ENCODE data around the gene HSD11B2.
"Not testable (repeated sequence)": the region's sequence is repeated elsewhere in the genome, so short reads cannot be mapped to it uniquely, and the experiment has no call there.

HSD11B2 gene

GRCh38 chr16:67415421-67415820, 15.5 kb upstream of the HSD11B2 start:
- not testable (repeated sequence) for FAIRE-seq

- FAIRE-seq: no peak
These were observed 14.8 kb upstream of the HSD11B2 start, which contains the start of gene ZDHHC1 for GRCh38 chr16:67415872-67416793. Gene ZDHHC1 (minus strand): TSS chr16:67416477. CDS start chr16:67407775, 8,702 bp downstream.

- FAIRE-seq: no peak
These were observed 13.4 kb upstream of the HSD11B2 start for GRCh38 chr16:67417333-67418061.

- FAIRE-seq: no peak
These were observed 11.4 kb upstream of the HSD11B2 start for GRCh38 chr16:67419502-67419901.

GRCh38 chr16:67419931-67420330, 11.0 kb upstream of the HSD11B2 start:
- no peak for FAIRE-seq

- FAIRE-seq: no peak
These were observed 9.9 kb upstream of the HSD11B2 start for GRCh38 chr16:67421030-67421429.

GRCh38 chr16:67423015-67423414, 7.9 kb upstream of the HSD11B2 start:
- no peak for FAIRE-seq

GRCh38 chr16:67423611-67424260, 7.2 kb upstream of the HSD11B2 start:
- no peak for FAIRE-seq

GRCh38 chr16:67424261-67424615, 6.7 kb upstream of the HSD11B2 start:
- no peak for FAIRE-seq

- no peak for FAIRE-seq
These were observed 5.9 kb upstream of the HSD11B2 start for GRCh38 chr16:67425061-67425460.

- no peak for FAIRE-seq
These were observed 5.3 kb upstream of the HSD11B2 start for GRCh38 chr16:67425580-67425979.

GRCh38 chr16:67426022-67426421, 4.9 kb upstream of the HSD11B2 start:
- FAIRE-seq: no peak

- no peak for FAIRE-seq
These were observed 4.0 kb upstream of the HSD11B2 start for GRCh38 chr16:67426950-67427349.

- FAIRE-seq: no peak
These were observed 2.7 kb upstream of the HSD11B2 start for GRCh38 chr16:67428146-67428731.

GRCh38 chr16:67429053-67429798, 1.7 kb upstream of the HSD11B2 start:
- no peak for FAIRE-seq

GRCh38 chr16:67429799-67430503, 970 bp upstream of the HSD11B2 start:
- no peak for FAIRE-seq

GRCh38 chr16:67430504-67430976, 381 bp upstream of the HSD11B2 start:
- no peak for FAIRE-seq

GRCh38 chr16:67431775-67432505, 1.0 kb downstream of the HSD11B2 start:
- no peak for FAIRE-seq

GRCh38 chr16:67432506-67432890, 1.6 kb downstream of the HSD11B2 start:
- no peak for FAIRE-seq

- no peak for FAIRE-seq
These were observed 2.3 kb downstream of the HSD11B2 start for GRCh38 chr16:67433131-67433719.

Data from G401.6 (cell line).